Vagina (tissue), 2 donors: ENCODE data around the gene C3orf20.

ENCODE experiments used
- POLR2AphosphoS5 ChIP-seq, 2 donors: sonication (generic); formaldehyde crosslinking; IDR thresholded peaks; one replicate each; pipeline ENCODE4 v1.9.0; 2017; ENCODE audit warnings: antibody characterized with exemption in 2 of 2, mild to moderate bottlenecking in 2 of 2, low read depth in 1 of 2; ENCODE audit not compliant: insufficient read depth in 1 of 2
- TF ChIP-seq, protein P1 (sequence below), 3 experiments: fragments of 450-650 bp in 2 of 3; fragments of 200-600 bp in 1 of 3; sonication (generic) in 1 of 3; IDR thresholded peaks; one replicate each; pipeline ENCODE4 v1.5.1; 2017 to 2019; ENCODE audit warnings: antibody characterized with exemption in 3 of 3, mild to moderate bottlenecking in 2 of 3, moderate library complexity in 2 of 3

GRCh38 chr3:14796403-14797077 is 121.6 kb downstream of the C3orf20 start:
- TF ChIP-seq, protein P1, sequence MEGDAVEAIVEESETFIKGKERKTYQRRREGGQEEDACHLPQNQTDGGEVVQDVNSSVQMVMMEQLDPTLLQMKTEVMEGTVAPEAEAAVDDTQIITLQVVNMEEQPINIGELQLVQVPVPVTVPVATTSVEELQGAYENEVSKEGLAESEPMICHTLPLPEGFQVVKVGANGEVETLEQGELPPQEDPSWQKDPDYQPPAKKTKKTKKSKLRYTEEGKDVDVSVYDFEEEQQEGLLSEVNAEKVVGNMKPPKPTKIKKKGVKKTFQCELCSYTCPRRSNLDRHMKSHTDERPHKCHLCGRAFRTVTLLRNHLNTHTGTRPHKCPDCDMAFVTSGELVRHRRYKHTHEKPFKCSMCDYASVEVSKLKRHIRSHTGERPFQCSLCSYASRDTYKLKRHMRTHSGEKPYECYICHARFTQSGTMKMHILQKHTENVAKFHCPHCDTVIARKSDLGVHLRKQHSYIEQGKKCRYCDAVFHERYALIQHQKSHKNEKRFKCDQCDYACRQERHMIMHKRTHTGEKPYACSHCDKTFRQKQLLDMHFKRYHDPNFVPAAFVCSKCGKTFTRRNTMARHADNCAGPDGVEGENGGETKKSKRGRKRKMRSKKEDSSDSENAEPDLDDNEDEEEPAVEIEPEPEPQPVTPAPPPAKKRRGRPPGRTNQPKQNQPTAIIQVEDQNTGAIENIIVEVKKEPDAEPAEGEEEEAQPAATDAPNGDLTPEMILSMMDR (IDR thresholded peaks at IDR 0.05) = no peak
- TF ChIP-seq POLR2AphosphoS5 (IDR thresholded peaks at IDR 0.05; ENCODE audit: insufficient read depth in 1 of 2, low read depth in 1 of 2) = no peak
